IMR-90 (cell line): ENCODE data around the gene IGF1R. TPM values are rescaled to one million over a fixed set of nuclear protein-coding genes. Genes with fewer than 3 reads are reported as not detected.

Experiments
- ATAC-seq: fragments of 200-7000 bp; cut with Tn5 transposase; 2 replicates; pipeline ENCODE4 v1.9.1; 2020; ENCODE audit warnings: low read depth, mild to moderate bottlenecking, moderate library complexity
- BruUV-seq: library from RNA; stranded (reverse); fragments of 400-500 nt; replicated peaks from 2 replicates; lab custom pipeline; 2021; lab: Mats Ljungman, UMichigan
- CTCF ChIA-PET: fragments of 300-600 bp; formaldehyde crosslinking; extraction: SDS; loops from one replicate; lab custom pipeline; 2021; ENCODE audit warnings: antibody characterized with exemption; lab: Yijun Ruan, JAX
- POLR2A ChIA-PET: fragments of 300-600 bp; sonication (Branson Sonifier 250); formaldehyde crosslinking; loops from one replicate; lab custom pipeline; 2022; ENCODE audit warnings: antibody characterized with exemption; ENCODE audit not compliant: unreplicated experiment; lab: Charles Lee
- DNase-seq: peaks from one replicate; pipeline ENCODE4 v3.0.0; 2013
- H2AFZ ChIP-seq: replicated peaks from 2 replicates; pipeline ENCODE3; 2013; ENCODE audit warnings: low read length, mild to moderate bottlenecking; ENCODE audit not compliant: poor library complexity
- H2AK5ac ChIP-seq: 2 replicates; pipeline ENCODE4 v1.6.1; 2013; ENCODE audit warnings: low read depth, low read length, inconsistent platforms
- H2AK9ac ChIP-seq: replicated peaks from 2 replicates; pipeline ENCODE3; 2013; ENCODE audit warnings: mild to moderate bottlenecking, low read depth, low read length, moderate library complexity; ENCODE audit not compliant: poor library complexity
- H2BK120ac ChIP-seq: 2 replicates; pipeline ENCODE4 v1.6.1; 2013; ENCODE audit warnings: low read depth, low read length, inconsistent platforms
- H2BK15ac ChIP-seq: 3 replicates; pipeline ENCODE4 v1.6.1; 2013; ENCODE audit warnings: low read depth, low read length, inconsistent platforms
- H2BK20ac ChIP-seq: 2 replicates; pipeline ENCODE4 v1.6.1; 2013; ENCODE audit warnings: low read depth, mild to moderate bottlenecking, inconsistent platforms, low read length, moderate library complexity
- H2BK5ac ChIP-seq: 2 replicates; pipeline ENCODE4 v1.6.1; 2013; ENCODE audit warnings: mild to moderate bottlenecking, low read depth, low read length, inconsistent platforms; ENCODE audit not compliant: poor library complexity, severe bottlenecking
- H3K14ac ChIP-seq: replicated peaks from 2 replicates; pipeline ENCODE4 v1.6.1; 2013; ENCODE audit warnings: low read depth, low read length, inconsistent platforms
- H3K18ac ChIP-seq: 2 replicates; pipeline ENCODE4 v1.6.1; 2013; ENCODE audit warnings: low read depth, low read length, control low read depth
- H3K23ac ChIP-seq: 2 replicates; pipeline ENCODE4 v1.6.1; 2013; ENCODE audit warnings: low read depth, low read length, inconsistent platforms
- H3K27ac ChIP-seq: 2 replicates; pipeline ENCODE4 v1.5.1; 2013; ENCODE audit warnings: mild to moderate bottlenecking, control low read depth, low read length; ENCODE audit not compliant: insufficient read depth
- H3K27me3 ChIP-seq: 2 replicates; pipeline ENCODE4 v1.6.1; 2013; ENCODE audit warnings: low read length; ENCODE audit not compliant: control insufficient read depth, insufficient read depth
- H3K36me3 ChIP-seq: 2 replicates; pipeline ENCODE4 v1.6.1; 2013; ENCODE audit warnings: low read length, mixed read lengths; ENCODE audit not compliant: control insufficient read depth, insufficient read depth
- H3K4ac ChIP-seq: 2 replicates; pipeline ENCODE4 v1.6.1; 2013; ENCODE audit warnings: low read depth, low read length, inconsistent platforms
- H3K4me1 ChIP-seq: 2 replicates; pipeline ENCODE4 v1.6.1; 2013; ENCODE audit warnings: low read length, mixed read lengths; ENCODE audit not compliant: control insufficient read depth, insufficient read depth
- H3K4me2 ChIP-seq: 2 replicates; pipeline ENCODE4 v1.6.1; 2013; ENCODE audit warnings: low read depth, mild to moderate bottlenecking, control low read depth, low read length, moderate library complexity
- H3K4me3 ChIP-seq: 2 replicates; pipeline ENCODE4 v1.5.1; 2013; ENCODE audit warnings: low read depth, mild to moderate bottlenecking, control low read depth, low read length, moderate library complexity; ENCODE audit not compliant: insufficient read depth
- H3K56ac ChIP-seq: 2 replicates; pipeline ENCODE4 v1.6.1; 2013; ENCODE audit warnings: low read length, inconsistent platforms; ENCODE audit not compliant: insufficient read depth; ENCODE audit errors: extremely low read depth
- H3K79me1 ChIP-seq, 2 experiments: 2 replicates each; pipeline ENCODE4 v1.6.1; 2013; ENCODE audit warnings: low read length in 2 of 2, inconsistent platforms in 1 of 2, low read depth in 1 of 2
- H3K9ac ChIP-seq: 2 replicates; pipeline ENCODE4 v1.6.1; 2013; ENCODE audit warnings: low read depth, low read length, control low read depth
- H3K9me1 ChIP-seq: 2 replicates; pipeline ENCODE4 v1.6.1; 2013; ENCODE audit warnings: low read length, inconsistent platforms; ENCODE audit not compliant: insufficient read depth
- H3K9me3 ChIP-seq: 2 replicates; pipeline ENCODE4 v1.6.1; 2013; ENCODE audit warnings: low read length; ENCODE audit not compliant: control insufficient read depth, insufficient read depth
- H4K20me1 ChIP-seq: 2 replicates; pipeline ENCODE4 v1.6.1; 2013; ENCODE audit warnings: low read length, inconsistent platforms; ENCODE audit not compliant: insufficient read depth
- H4K5ac ChIP-seq: 2 replicates; pipeline ENCODE4 v1.6.1; 2013; ENCODE audit warnings: mild to moderate bottlenecking, low read depth, low read length, control low read depth
- H4K8ac ChIP-seq, 2 experiments: 2 replicates each; pipeline ENCODE4 v1.6.1; 2013; ENCODE audit warnings: low read depth in 2 of 2, low read length in 2 of 2, control low read depth in 1 of 2, inconsistent platforms in 1 of 2
- H4K91ac ChIP-seq: 2 replicates; pipeline ENCODE4 v1.6.1; 2013; ENCODE audit warnings: low read depth, low read length, inconsistent platforms; ENCODE audit not compliant: insufficient read depth
- MAFK ChIP-seq: IDR thresholded peaks from 2 replicates; pipeline ENCODE4 v1.6.1; 2012; ENCODE audit warnings: low read depth, low read length, improper control_type of control experiment
- MAZ ChIP-seq: IDR thresholded peaks from 2 replicates; pipeline ENCODE4 v1.6.1; 2012; ENCODE audit warnings: low read depth, mild to moderate bottlenecking, low read length, improper control_type of control experiment, moderate library complexity, borderline replicate concordance
- MXI1 ChIP-seq: IDR thresholded peaks from 2 replicates; pipeline ENCODE4 v1.6.1; 2012; ENCODE audit warnings: low read depth, mild to moderate bottlenecking, low read length, moderate library complexity, borderline replicate concordance
- POLR2A ChIP-seq: IDR thresholded peaks from 2 replicates; pipeline ENCODE4 v1.6.1; 2012; ENCODE audit warnings: mild to moderate bottlenecking, low read depth, low read length
- RAD21 ChIP-seq: IDR thresholded peaks from 2 replicates; pipeline ENCODE4 v1.6.1; 2012; ENCODE audit warnings: low read length, improper control_type of control experiment
- RCOR1 ChIP-seq: IDR thresholded peaks from 2 replicates; pipeline ENCODE4 v1.6.1; 2012; ENCODE audit warnings: mild to moderate bottlenecking, low read length, improper control_type of control experiment; ENCODE audit not compliant: insufficient replicate concordance
- WGBS, 2 experiments: methylation state at CpG; one replicate each; pipeline versions ENCODE4 v1.1.5 to v1.1.7; 2013; ENCODE audit warnings: missing lambda C conversion rate in 2 of 2; ENCODE audit not compliant: insufficient read length in 1 of 2; ENCODE audit errors: extremely low coverage in 2 of 2; 5-methylcytosine and 5-hydroxymethylcytosine counted together
- dilution Hi-C: fragments of 300-500 bp; cut with HindIII; formaldehyde crosslinking; loops from one replicate; pipeline ENCODE4 v1.14.3; 2018; ENCODE audit warnings: low sequenced_read_pairs; ENCODE audit not compliant: unreplicated experiment
- in situ Hi-C: fragments of 300-500 bp; cut with MboI; formaldehyde crosslinking; loops from 3 replicates; pipeline ENCODE4 v1.14.3; 2019; ENCODE audit warnings: low sequenced_read_pairs, inconsistent platforms, mixed read lengths
- intact Hi-C: fragments of 100-400 bp; cut with micrococcal nuclease; formaldehyde crosslinking; loops from 2 replicates; pipeline ENCODE4 v1.10.0; 2022
- polyA plus RNA-seq, 3 experiments: library from polyadenylated mRNA; depleted of rRNA; stranded (reverse); fragments of >200 nt; gene quantifications; 2 replicates each; pipeline ENCODE4 v1.2.3, GENCODE V29; 2012; ENCODE audit warnings: low replicate concordance in 1 of 3
- total RNA-seq: library from RNA; depleted of rRNA; stranded (reverse); fragments of >200 nt; gene quantifications from 2 replicates; pipeline ENCODE4 v1.2.3, GENCODE V29; 2012

Gene IGF1R
- total and polyA plus RNA-seq, 2 of the 4 experiments (the other 2 are of a cell fraction), result 24.0 to 24.9 TPM

- Histone ChIP-seq H2AK5ac (no peak overlapping the region), H3K4me2 (no peak overlapping the region), H2BK20ac (no peak overlapping the region), H3K27me3 (no peaks in the 10 kb centered on the region), H4K91ac (no peak overlapping the region), H3K4ac (peak overlapping the region; percentile 58; the same call in 1 of the 2 replicates), H4K20me1 (peaks cover 88% of the 10 kb centered on the region), H3K9ac (no peak overlapping the region), H2BK15ac (no peak overlapping the region), H3K4me3 (no peak overlapping the region), H4K8ac (no peak overlapping the region; a peak in 1 of 4 replicates), H2BK5ac (no peak overlapping the region), H2AK9ac (peak overlapping the region; percentile 29), H3K14ac (peak overlapping the region; percentile 38; the same call in 1 of the 2 replicates), H3K36me3 (no peaks in the 10 kb centered on the region), H3K23ac (peak overlapping the region; percentile 6; the same call in 1 of the 2 replicates), H2AFZ (no peak overlapping the region), H3K4me1 (peaks cover 22% of the 10 kb centered on the region), H2BK120ac (no peak overlapping the region), H3K9me1 (peaks cover 43% of the 10 kb centered on the region), H4K5ac (no peak overlapping the region), H3K18ac (no peak overlapping the region), H3K9me3 (no peaks in the 10 kb centered on the region), H3K27ac (no peak overlapping the region), H3K79me1 (peaks cover 46 to 98% of the 10 kb centered on the region in 2 experiments), H3K56ac (no peak overlapping the region)
- CTCF ChIA-PET, result no interaction called here
- dilution Hi-C loops (no loop called here), in situ Hi-C loops (no loop called here), intact Hi-C loops (no loop called here)
- no TSS peak for BruUV-seq
- no CpG with 5 or more reads among the region's 4 CpGs for WGBS, 2 experiments
- DNase-seq (no peak), ATAC-seq (no peak)
- no peak for TF ChIP-seq MAZ
- TF ChIP-seq MAFK, result no peak
- no peak for TF ChIP-seq MXI1
- no peak for TF ChIP-seq RCOR1
- TF ChIP-seq POLR2A, result no peak
- no peak for TF ChIP-seq RAD21
- POLR2A ChIA-PET, result no interaction called here
Observed at GRCh38 chr15:98735304-98735703, 87.0 kb downstream of the IGF1R start.
